Fibroblast of lung (primary cell): ENCODE measurements around the gene CDO1. TPM values are rescaled to one million over a fixed set of nuclear protein-coding genes. Genes with fewer than 3 reads are reported as not detected.

Source experiments
- DNase-seq, 2 donors: peaks; one replicate each; pipeline versions ENCODE4 v3.0.0 to v3.0.0-alpha.2; 2010; ENCODE audit warnings: low read depth in 2 of 2
- H2AFZ ChIP-seq: 2 replicates; pipeline ENCODE4 v1.5.1; 2012; ENCODE audit warnings: low read length, control low read depth, inconsistent platforms
- H3K27ac ChIP-seq: 2 replicates; pipeline ENCODE4 v1.5.1; 2011; ENCODE audit warnings: low read length, control low read depth; ENCODE audit not compliant: insufficient read depth
- H3K27me3 ChIP-seq: 2 replicates; pipeline ENCODE4 v1.5.1; 2011; ENCODE audit warnings: mild to moderate bottlenecking, low read length; ENCODE audit not compliant: control insufficient read depth, insufficient read depth
- H3K36me3 ChIP-seq: 2 replicates; pipeline ENCODE4 v1.5.1; 2011; ENCODE audit warnings: low read length; ENCODE audit not compliant: control insufficient read depth, insufficient read depth
- H3K4me1 ChIP-seq: 2 replicates; pipeline ENCODE4 v1.5.1; 2011; ENCODE audit warnings: low read length; ENCODE audit not compliant: control insufficient read depth, insufficient read depth; ENCODE audit errors: extremely low read depth
- H3K4me2 ChIP-seq: 2 replicates; pipeline ENCODE4 v1.5.1; 2011; ENCODE audit warnings: low read length, control low read depth; ENCODE audit not compliant: insufficient read depth; ENCODE audit errors: extremely low read depth
- H3K4me3 ChIP-seq, 4 experiments: fragments of 200-600 bp in 1 of 4; sonication (generic) in 1 of 4; replicated peaks in 1 of 4; 2 replicates each; pipeline ENCODE4 v1.5.1; 2011 to 2016; ENCODE audit warnings: low read length in 4 of 4, low read depth in 3 of 4, mild to moderate bottlenecking in 3 of 4, control low read depth in 2 of 4, inconsistent platforms in 1 of 4, mixed read lengths in 1 of 4; ENCODE audit not compliant: insufficient read depth in 1 of 4; ENCODE audit errors: control extremely low read depth in 1 of 4
- H3K79me2 ChIP-seq: 2 replicates; pipeline ENCODE4 v1.5.1; 2012; ENCODE audit warnings: mild to moderate bottlenecking, low read length, inconsistent platforms; ENCODE audit not compliant: control insufficient read depth, insufficient read depth
- H3K9ac ChIP-seq: 2 replicates; pipeline ENCODE4 v1.5.1; 2011; ENCODE audit warnings: mild to moderate bottlenecking, low read length, control low read depth; ENCODE audit not compliant: insufficient read depth
- H3K9me3 ChIP-seq: 2 replicates; pipeline ENCODE4 v1.5.1; 2012; ENCODE audit warnings: low read depth, low read length; ENCODE audit not compliant: control insufficient read depth, insufficient read depth
- H4K20me1 ChIP-seq: 2 replicates; pipeline ENCODE4 v1.5.1; 2011; ENCODE audit warnings: low read length; ENCODE audit not compliant: control insufficient read depth, insufficient read depth; ENCODE audit errors: extremely low read depth
- EZH2 ChIP-seq: IDR thresholded peaks from 2 replicates; pipeline ENCODE4 v1.5.1; 2012; ENCODE audit warnings: low read length, control low read depth, mild to moderate bottlenecking; ENCODE audit errors: missing control alignments
- polyA plus RNA-seq, 2 donors: library from polyadenylated mRNA; depleted of rRNA in 1 of 2; stranded (reverse) in 1 of 2; unstranded in 1 of 2; fragments of >200 nt; gene quantifications; 2 replicates each; pipeline ENCODE4 v1.2.1, GENCODE V29; 2011 to 2012; ENCODE audit warnings: missing spikeins in 1 of 2
- total RNA-seq: library from RNA; depleted of rRNA; stranded (reverse); fragments of >200 nt; gene quantifications from 2 replicates; pipeline ENCODE4 v1.2.1, GENCODE V29; 2014
- TF ChIP-seq, protein P1 (sequence below), 2 donors: IDR thresholded peaks in 1 of 2; conservative IDR thresholded peaks in 1 of 2; 1 replicate in 1 of 2; 2 replicates in 1 of 2; pipeline ENCODE4 v1.5.1; 2011 to 2012; ENCODE audit warnings: low read length in 2 of 2, control low read depth in 1 of 2, inconsistent platforms in 1 of 2, low read depth in 1 of 2, mild to moderate bottlenecking in 1 of 2

Gene CDO1
- total and polyA plus RNA-seq, 2 donors (not counting 1 experiment from before 2014, with no cell fraction given), result 0.85 to 6.9 TPM

DNA sequence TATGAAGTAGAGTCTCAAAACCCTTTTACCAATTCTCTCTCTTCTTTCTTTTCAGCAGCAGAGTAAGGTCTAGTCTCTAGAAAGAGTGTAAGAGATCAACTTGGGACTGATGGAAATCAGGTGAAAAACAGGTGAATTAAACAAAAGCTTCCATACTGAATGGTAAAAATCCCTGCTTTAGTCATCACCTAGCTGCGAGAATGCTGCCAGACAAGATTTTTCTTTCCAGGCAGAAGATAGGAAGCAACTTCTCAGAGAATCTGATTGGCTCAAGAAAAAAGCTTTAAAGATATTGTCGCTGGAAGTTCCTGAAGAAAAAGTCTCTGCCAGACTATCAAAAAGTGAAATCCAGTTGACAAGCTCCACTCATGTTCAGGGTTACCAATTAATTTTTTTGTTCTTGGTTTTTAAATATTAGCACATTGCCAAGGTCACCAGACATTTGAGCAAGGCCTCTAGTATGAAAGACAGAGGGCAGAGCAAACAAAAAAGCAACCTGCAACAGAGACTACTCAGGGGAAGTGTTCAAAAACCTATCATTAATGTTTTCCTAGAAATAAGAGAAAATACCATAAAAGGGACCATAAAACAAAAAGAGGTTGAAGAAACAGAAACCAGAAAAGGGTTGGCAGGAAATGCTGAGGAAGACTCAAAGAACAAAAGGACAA is 9.3 kb downstream of the CDO1 start:
- H3K27ac ChIP-seq, result no peak overlapping the region

DNA sequence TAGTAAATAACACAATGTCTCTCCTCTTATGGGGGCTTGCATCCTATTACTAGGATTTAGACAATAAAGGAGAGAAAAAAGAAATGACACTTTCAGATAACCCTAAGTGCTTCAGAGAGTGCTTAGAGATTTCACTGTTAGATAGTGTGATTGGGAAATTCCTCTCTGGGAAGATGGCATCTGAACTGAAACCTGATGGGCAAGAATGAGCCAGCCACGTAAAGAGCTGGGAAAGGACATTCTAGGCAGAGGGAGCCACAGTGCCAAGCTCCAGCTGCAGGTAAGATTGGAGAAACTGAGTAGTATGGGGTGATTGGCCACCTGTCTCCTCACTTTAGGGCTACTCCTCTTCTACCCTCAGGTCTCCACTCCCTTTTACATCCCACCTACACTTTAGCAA is 14.5 kb downstream of the CDO1 start:
- no peak for DNase-seq
- no peak overlapping the region for H3K4me2 ChIP-seq
- H3K27ac ChIP-seq, result no peak overlapping the region
- no peaks in the 10 kb centered on the region for H4K20me1 ChIP-seq
- H3K36me3 ChIP-seq, result no peaks in the 10 kb centered on the region
- H3K79me2 ChIP-seq, result no peaks in the 10 kb centered on the region
- H2AFZ ChIP-seq, result no peak overlapping the region
- no peak overlapping the region for H3K4me3 ChIP-seq
- H3K9ac ChIP-seq, result no peak overlapping the region
- no peaks in the 10 kb centered on the region for H3K27me3 ChIP-seq
- TF ChIP-seq, protein P1, sequence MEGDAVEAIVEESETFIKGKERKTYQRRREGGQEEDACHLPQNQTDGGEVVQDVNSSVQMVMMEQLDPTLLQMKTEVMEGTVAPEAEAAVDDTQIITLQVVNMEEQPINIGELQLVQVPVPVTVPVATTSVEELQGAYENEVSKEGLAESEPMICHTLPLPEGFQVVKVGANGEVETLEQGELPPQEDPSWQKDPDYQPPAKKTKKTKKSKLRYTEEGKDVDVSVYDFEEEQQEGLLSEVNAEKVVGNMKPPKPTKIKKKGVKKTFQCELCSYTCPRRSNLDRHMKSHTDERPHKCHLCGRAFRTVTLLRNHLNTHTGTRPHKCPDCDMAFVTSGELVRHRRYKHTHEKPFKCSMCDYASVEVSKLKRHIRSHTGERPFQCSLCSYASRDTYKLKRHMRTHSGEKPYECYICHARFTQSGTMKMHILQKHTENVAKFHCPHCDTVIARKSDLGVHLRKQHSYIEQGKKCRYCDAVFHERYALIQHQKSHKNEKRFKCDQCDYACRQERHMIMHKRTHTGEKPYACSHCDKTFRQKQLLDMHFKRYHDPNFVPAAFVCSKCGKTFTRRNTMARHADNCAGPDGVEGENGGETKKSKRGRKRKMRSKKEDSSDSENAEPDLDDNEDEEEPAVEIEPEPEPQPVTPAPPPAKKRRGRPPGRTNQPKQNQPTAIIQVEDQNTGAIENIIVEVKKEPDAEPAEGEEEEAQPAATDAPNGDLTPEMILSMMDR (conservative IDR thresholded peaks at IDR 0.05 in 1 of 2, IDR thresholded peaks at IDR 0.05 in 1 of 2; ENCODE audit: low read depth in 1 of 2, low read length in 2 of 2), result no peak
- no peak for TF ChIP-seq EZH2
- H3K4me1 ChIP-seq, result no peaks in the 10 kb centered on the region
- H3K9me3 ChIP-seq, result no peaks in the 10 kb centered on the region

More for the DNA sequence above, 9.3 kb downstream of the CDO1 start:
- no peak for DNase-seq
- H3K9me3 ChIP-seq, result no peaks in the 10 kb centered on the region
- no peak overlapping the region for H3K4me3 ChIP-seq
- H3K79me2 ChIP-seq, result no peaks in the 10 kb centered on the region
- H3K36me3 ChIP-seq, result no peaks in the 10 kb centered on the region
- H3K27me3 ChIP-seq, result no peaks in the 10 kb centered on the region
- TF ChIP-seq, protein P1 (conservative IDR thresholded peaks at IDR 0.05 in 1 of 2, IDR thresholded peaks at IDR 0.05 in 1 of 2; ENCODE audit: low read depth in 1 of 2, low read length in 2 of 2), result no peak
- no peak for TF ChIP-seq EZH2
- H3K4me2 ChIP-seq, result no peak overlapping the region
- H3K4me1 ChIP-seq, result no peaks in the 10 kb centered on the region
- H4K20me1 ChIP-seq, result no peaks in the 10 kb centered on the region
- H3K9ac ChIP-seq, result no peak overlapping the region
- no peak overlapping the region for H2AFZ ChIP-seq

DNA sequence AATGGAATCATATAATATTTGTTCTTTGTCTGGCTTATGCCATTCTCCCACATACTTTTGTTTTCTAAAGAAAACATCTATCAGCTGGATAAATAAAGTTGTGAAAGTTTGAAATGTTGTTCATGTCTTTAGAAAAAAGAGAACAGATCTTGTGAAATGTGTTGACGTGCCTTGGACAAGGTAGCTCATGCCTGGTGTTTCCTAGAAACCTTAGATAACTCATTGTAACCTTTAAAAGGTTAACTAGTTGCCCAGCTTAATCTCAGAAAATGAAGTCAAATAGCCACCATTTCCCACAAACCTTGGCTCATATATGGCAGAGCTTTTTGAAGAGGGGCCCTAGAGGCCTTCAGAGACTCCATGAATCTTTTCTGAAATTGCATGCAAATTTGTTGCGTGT is 15.3 kb downstream of the CDO1 start:
- H3K4me1 ChIP-seq, result no peaks in the 10 kb centered on the region
- H3K27me3 ChIP-seq, result no peaks in the 10 kb centered on the region
- H3K4me3 ChIP-seq, result no peak overlapping the region
- no peaks in the 10 kb centered on the region for H3K79me2 ChIP-seq
- TF ChIP-seq, protein P1 (conservative IDR thresholded peaks at IDR 0.05 in 1 of 2, IDR thresholded peaks at IDR 0.05 in 1 of 2; ENCODE audit: low read depth in 1 of 2, low read length in 2 of 2), result no peak
- no peak for TF ChIP-seq EZH2
- H3K9ac ChIP-seq, result no peak overlapping the region
- DNase-seq, result no peak
- H4K20me1 ChIP-seq, result no peaks in the 10 kb centered on the region
- no peaks in the 10 kb centered on the region for H3K36me3 ChIP-seq
- no peak overlapping the region for H3K4me2 ChIP-seq
- no peak overlapping the region for H3K27ac ChIP-seq
- no peaks in the 10 kb centered on the region for H3K9me3 ChIP-seq
- H2AFZ ChIP-seq, result no peak overlapping the region
